ENCODE measurements around the gene C2CD4A. TPM values are rescaled to one million over a fixed set of nuclear protein-coding genes. Genes with fewer than 3 reads are reported as not detected.

C2CD4A gene
- total and polyA plus RNA-seq, 9 of the 15 experiments (the other 6 are each of a cell fraction or from before 2014, with no cell fraction given), result not detected

DNA sequence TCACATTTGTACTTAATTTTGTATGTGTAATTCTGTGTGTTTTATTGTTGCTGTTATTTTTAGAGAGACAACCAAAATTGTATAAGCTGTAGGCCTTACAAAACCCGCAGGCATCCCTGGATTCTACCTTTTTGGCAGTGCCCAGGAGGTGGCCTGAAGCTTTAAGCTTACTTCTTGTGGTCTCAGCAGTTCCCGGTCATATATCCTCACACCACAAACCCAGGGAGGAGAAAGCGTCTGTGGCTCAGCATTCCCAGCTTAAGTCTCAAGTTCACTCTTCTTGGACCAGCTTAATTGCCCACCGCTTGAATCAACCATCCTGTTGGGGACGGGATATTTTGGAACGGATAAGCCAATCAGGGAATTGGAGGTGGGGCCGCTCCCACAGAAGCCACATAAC is 36.7 kb downstream of the C2CD4A start:
- H3K9me3 ChIP-seq (replicated peaks; ENCODE audit: control insufficient read depth, insufficient read depth, low read depth, low read length), result no peaks in the 10 kb centered on the region
- H3K4me1 ChIP-seq (replicated peaks in 1 of 2; ENCODE audit: control insufficient read depth in 2 of 2, insufficient read depth in 2 of 2, low read length in 2 of 2), result no peaks in the 10 kb centered on the region
- FAIRE-seq, result no peak
- H3K27ac ChIP-seq (ENCODE audit: extremely low read depth, low read depth, low read length), result no peak overlapping the region
- intact Hi-C loops (cut with micrococcal nuclease) (no loop called here), in situ Hi-C loops (cut with MboI) (no loop called here)
- WGBS (ENCODE audit: insufficient coverage, low coverage, missing lambda C conversion rate), result under 1% methylated on average over 7 of the region's 7 CpGs
- no TSS peak for BruUV-seq (replicated peaks)
- H3K27me3 ChIP-seq (ENCODE audit: control insufficient read depth in 2 of 2, insufficient read depth in 2 of 2, low read length in 2 of 2), result peaks cover 6 to 13% of the 10 kb centered on the region in 2 experiments
- H3K4me3 ChIP-seq, result no peak overlapping the region
- no peaks in the 10 kb centered on the region for H3K9me1 ChIP-seq (ENCODE audit: control insufficient read depth, insufficient read depth, low read length)
- H3K9ac ChIP-seq (ENCODE audit: insufficient read depth in 1 of 2, low read depth in 2 of 2, low read length in 2 of 2), result no peak overlapping the region
- H3K36me3 ChIP-seq (ENCODE audit: control insufficient read depth, insufficient read depth, low read length), result no peaks in the 10 kb centered on the region
- TF ChIP-seq NELFE (IDR thresholded peaks at IDR 0.05; ENCODE audit: insufficient read depth, insufficient read length), result no peak
- TF ChIP-seq ZNF217 (CRISPR knock-in tag; IDR thresholded peaks at IDR 0.05), result no peak
- no peaks in the 10 kb centered on the region for H3K79me2 ChIP-seq (ENCODE audit: control insufficient read depth, insufficient read depth, low read length)
- H3K4me2 ChIP-seq (ENCODE audit: insufficient read depth, low read length), result no peak overlapping the region
- DNase-seq (ENCODE audit: extremely low read depth in 1 of 4, low spot score in 3 of 4), result no peak
- CTCF ChIA-PET (ENCODE audit: low intra/inter-chr PET ratio), result no interaction called here
- H2AFZ ChIP-seq (ENCODE audit: low read depth, low read length), result no peak overlapping the region
- no peaks in the 10 kb centered on the region for H4K20me1 ChIP-seq (replicated peaks; ENCODE audit: control insufficient read depth, insufficient read depth, low read length)
- POLR2A ChIA-PET, result no interaction called here
- no peak for ATAC-seq

DNA sequence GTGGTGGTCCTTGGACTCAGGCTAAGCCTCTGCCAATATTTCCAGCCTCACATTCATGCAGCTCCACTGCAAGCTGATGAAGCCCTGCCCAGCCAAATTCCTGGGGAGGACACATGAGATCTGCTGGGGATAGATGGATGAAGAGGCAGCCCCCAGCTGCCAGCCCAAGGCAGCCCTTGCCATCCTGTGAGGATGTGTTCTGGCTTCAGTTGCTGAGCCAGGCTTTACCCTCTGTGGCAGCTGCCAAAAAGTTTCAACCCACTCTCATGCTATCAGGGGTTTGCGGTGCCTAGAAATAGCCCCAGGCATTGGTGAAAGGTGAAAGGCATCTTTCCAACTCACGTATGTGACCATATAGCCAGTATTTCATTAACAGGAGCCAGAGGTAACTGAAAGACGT is 37.6 kb downstream of the C2CD4A start:
- H3K4me2 ChIP-seq (ENCODE audit: insufficient read depth, low read length), result no peak overlapping the region
- CTCF ChIA-PET (ENCODE audit: low intra/inter-chr PET ratio), result no interaction called here
- no peaks in the 10 kb centered on the region for H3K79me2 ChIP-seq (ENCODE audit: control insufficient read depth, insufficient read depth, low read length)
- H3K27me3 ChIP-seq (ENCODE audit: control insufficient read depth in 2 of 2, insufficient read depth in 2 of 2, low read length in 2 of 2), result peaks cover 3 to 13% of the 10 kb centered on the region in 2 experiments; a peak in 4 of 5 replicates
- no peaks in the 10 kb centered on the region for H3K9me1 ChIP-seq (ENCODE audit: control insufficient read depth, insufficient read depth, low read length)
- no peak overlapping the region for H3K9ac ChIP-seq (ENCODE audit: insufficient read depth in 1 of 2, low read depth in 2 of 2, low read length in 2 of 2)
- 3% methylated on average over 3 of the region's 3 CpGs for whole genome bisulfite sequencing (ENCODE audit: insufficient coverage, low coverage, missing lambda C conversion rate)
- H3K4me1 ChIP-seq (replicated peaks in 1 of 2; ENCODE audit: control insufficient read depth in 2 of 2, insufficient read depth in 2 of 2, low read length in 2 of 2), result no peaks in the 10 kb centered on the region
- no peaks in the 10 kb centered on the region for H3K36me3 ChIP-seq (ENCODE audit: control insufficient read depth, insufficient read depth, low read length)
- no peak overlapping the region for H2AFZ ChIP-seq (ENCODE audit: low read depth, low read length)
- no peak for DNase-seq (ENCODE audit: extremely low read depth in 1 of 4, low spot score in 3 of 4)
- no peak for FAIRE-seq
- no peak overlapping the region for H3K4me3 ChIP-seq
- no peaks in the 10 kb centered on the region for H3K9me3 ChIP-seq (replicated peaks; ENCODE audit: control insufficient read depth, insufficient read depth, low read depth, low read length)
- no peaks in the 10 kb centered on the region for H4K20me1 ChIP-seq (replicated peaks; ENCODE audit: control insufficient read depth, insufficient read depth, low read length)
- intact Hi-C loops (cut with micrococcal nuclease) (no loop called here), in situ Hi-C loops (cut with MboI) (no loop called here)
- TF ChIP-seq RFX1 (IDR thresholded peaks at IDR 0.05), result no peak
- TF ChIP-seq E2F3 (CRISPR knock-in tag; IDR thresholded peaks at IDR 0.05), result no peak
- TF ChIP-seq PTTG1 (tag; IDR thresholded peaks at IDR 0.05; ENCODE audit: low read depth), result no peak
- no peak for TF ChIP-seq ZNF311 (CRISPR knock-in tag; IDR thresholded peaks at IDR 0.05)
- TF ChIP-seq LARP7 (IDR thresholded peaks at IDR 0.05), result no peak
- TF ChIP-seq MTF1 (CRISPR knock-in tag; IDR thresholded peaks at IDR 0.05; ENCODE audit: borderline replicate concordance), result no peak
- TF ChIP-seq PURB (CRISPR knock-in tag; IDR thresholded peaks at IDR 0.05; ENCODE audit: low read depth), result no peak
- no peak overlapping the region for H3K27ac ChIP-seq (ENCODE audit: extremely low read depth, low read depth, low read length)
- POLR2A ChIA-PET, result interaction anchor here (0.7 kb wide), 1 partner anchor 231 kb away, joined by 3 read pairs; no protein-coding TSS in a partner anchor
- ATAC-seq, result no peak
- BruUV-seq (replicated peaks), result no TSS peak

Measured in K562 (cell line).